ENCODE results near the gene LBX2.

Gene LBX2, protein sequence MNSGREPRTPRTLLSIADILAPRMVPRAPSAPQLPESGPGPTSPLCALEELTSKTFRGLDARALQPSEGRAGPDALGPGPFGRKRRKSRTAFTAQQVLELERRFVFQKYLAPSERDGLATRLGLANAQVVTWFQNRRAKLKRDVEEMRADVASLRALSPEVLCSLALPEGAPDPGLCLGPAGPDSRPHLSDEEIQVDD

GRCh38 chr2:74499267-74499939, at the start of gene LBX2:
TSS of gene LBX2 (minus strand) at chr2:74499603. CDS start at chr2:74499537, 66 bp downstream.
- DNase-seq (ENCODE audit: low read depth in 2 of 2) = no peak

DNA sequence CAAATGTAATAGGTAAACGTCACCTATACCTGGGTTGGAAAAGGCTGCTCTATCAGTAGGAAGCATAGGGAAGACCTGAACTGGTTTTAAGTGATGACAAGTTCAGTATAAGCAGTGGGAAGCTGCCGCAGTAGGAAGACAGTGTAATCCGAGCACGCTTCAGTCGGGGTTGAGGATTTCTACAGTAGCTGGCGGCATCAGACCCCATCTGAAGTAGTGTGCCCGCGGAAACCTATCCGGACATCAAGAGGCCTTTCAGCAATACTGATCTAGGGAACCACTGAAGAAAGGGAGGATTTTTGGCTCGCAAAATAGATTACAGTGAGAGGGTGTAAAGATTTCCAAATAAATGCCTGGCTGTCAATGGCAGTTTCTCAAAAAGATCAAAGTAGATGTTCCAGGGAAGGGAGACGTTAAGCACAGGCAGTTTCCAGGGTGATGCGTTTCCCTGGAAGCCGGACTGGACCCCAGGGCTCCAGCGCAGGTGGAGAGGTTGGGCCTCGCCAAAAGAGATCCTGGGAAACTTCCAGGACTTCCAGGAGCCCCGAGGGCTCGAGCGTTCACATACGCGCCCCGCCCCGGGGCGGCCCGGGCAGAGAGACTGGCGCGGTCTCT, 49.0 kb upstream of the LBX2 start:
- no peak for DNase-seq (ENCODE audit: low read depth in 2 of 2)

- no peak for DNase-seq (ENCODE audit: low read depth in 2 of 2)
These were observed 46.6 kb upstream of the LBX2 start for GRCh38 chr2:74546004-74546403.

- DNase-seq (ENCODE audit: low read depth in 2 of 2) = no peak
These were observed 45.2 kb upstream of the LBX2 start for GRCh38 chr2:74544634-74545033.

DNA sequence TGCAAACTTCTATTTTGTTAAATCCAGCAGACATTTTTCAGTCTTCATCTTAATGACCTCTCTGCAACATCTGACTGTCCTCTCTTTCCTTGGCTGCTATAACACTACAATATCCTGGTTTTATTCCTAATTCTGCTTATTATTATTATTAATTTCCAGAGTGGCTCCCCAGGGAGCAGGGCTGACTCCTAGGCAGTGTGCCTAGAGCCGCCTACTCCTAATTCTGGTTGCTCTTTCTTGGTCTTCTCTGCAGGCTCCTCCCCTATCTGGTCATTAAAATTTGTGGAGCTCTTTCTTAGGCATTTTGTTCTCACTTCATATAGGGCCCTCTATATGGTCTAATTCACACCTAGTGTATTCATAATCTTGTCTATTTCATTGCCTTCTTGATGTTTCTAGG, 43.6 kb upstream of the LBX2 start:
- DNase-seq (ENCODE audit: low read depth in 2 of 2) = no peak

GRCh38 chr2:74540291-74540690, 40.9 kb upstream of the LBX2 start:
- no peak for DNase-seq (ENCODE audit: low read depth in 2 of 2)

GRCh38 chr2:74538881-74539339, 39.5 kb upstream of the LBX2 start:
- DNase-seq (ENCODE audit: low read depth in 2 of 2) = no peak

GRCh38 chr2:74537140-74537539, 37.7 kb upstream of the LBX2 start:
- DNase-seq (ENCODE audit: low read depth in 2 of 2) = no peak

DNA sequence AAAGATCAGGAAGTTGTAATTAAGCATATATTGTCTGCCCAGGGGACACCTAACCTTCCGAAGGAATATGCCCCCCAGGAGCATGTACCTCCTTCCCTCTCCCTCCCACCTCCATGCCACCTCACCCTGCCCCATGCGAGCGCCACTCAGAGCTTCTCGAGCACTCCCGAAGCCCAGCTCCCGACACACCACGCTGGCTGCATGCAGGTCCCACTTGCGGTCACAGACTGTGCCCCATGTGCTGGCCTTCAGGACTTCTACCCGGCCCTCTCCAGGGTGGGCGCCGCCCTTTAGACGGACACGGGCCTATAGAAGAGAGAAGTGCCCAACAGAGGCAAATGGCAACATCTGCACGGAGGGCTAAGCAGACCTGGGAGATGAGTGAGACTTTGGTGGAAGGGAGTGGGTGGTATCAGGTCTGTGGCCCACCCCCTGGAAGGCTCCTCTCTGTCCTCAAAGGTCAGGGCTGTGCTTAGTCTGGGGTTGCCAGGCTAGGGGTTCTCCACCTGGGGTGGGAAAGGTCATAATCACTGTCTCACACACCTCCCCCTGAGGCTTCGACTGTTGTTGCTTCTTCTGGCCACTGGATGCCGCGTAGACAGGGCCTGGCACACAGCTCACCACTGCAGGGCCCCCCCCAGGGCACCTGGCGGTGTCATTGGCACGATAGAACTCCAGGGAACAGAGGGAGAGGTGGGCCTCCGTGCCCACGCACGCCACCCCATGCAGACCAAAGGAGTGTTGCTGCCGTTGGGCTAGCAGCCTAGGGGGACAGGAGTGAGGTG, 37.0 kb upstream of the LBX2 start:
- no peak for DNase-seq (ENCODE audit: low read depth in 2 of 2)

DNA sequence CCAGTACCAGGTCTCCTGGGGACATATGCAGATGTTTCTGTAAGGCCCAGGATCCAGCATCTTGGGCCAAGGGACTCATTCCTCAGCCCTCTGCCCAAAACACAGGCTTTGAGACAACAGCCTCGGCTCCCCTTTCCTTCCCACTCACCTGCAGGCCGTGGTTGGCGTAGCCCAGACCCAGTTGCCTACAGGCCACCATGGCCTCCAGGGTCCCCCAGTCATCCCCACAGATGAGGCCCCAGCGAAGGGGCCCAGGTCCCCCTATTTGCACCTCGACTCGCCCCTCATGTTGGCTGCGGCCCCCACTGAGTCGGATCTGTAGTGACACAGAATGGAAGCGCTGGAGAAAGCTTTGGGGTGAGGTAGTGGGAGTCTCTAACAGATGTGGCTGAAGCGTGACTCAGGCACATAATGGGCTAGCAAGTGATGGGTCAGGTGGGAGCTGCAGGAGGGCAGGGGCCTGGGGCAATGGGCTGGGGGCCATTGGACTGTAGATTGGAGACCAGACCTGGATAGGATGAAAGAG, 36.1 kb upstream of the LBX2 start:
- DNase-seq (ENCODE audit: low read depth in 2 of 2) = no peak

GRCh38 chr2:74534411-74534810, 35.0 kb upstream of the LBX2 start:
- no peak for DNase-seq (ENCODE audit: low read depth in 2 of 2)

DNA sequence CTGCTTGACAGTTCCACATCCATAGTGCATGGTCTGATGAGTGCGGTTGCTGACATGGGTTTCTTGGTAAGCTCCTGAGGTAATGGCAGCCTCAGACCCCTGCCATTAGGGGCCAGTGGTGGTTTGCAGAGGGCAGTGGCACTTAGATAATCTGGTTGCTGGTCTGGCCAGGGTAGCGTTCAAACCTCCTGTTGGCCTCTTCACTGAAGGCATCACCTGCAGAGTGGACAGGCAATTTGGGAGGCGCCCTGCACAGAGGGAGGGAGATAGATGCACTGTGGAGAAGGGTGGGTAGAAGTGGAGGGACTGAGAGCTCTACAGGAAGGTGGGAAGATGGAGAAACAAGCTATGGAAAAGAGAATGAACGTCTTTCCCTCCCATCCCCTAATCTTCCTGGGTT, 34.1 kb upstream of the LBX2 start:
- DNase-seq (ENCODE audit: low read depth in 2 of 2) = no peak

DNA sequence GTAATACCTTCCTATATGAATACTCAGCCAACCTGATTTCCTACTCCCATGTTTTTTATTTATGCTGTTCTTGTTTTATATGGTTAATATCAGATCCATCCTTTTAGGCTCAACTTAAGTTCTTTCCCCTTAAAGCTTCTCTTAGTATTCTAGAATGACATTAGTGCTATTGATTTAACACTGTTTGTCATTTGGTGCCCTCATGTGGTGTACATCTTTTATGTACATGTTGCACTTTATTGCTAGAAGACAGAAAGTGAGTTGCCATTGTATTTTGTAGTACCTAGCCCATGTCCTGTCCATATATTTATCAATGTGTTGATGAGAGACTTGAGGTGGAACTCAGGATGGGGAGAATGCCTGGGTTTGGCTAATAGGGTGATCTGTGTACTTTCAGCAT, 32.8 kb upstream of the LBX2 start:
- no peak for DNase-seq (ENCODE audit: low read depth in 2 of 2)

DNA sequence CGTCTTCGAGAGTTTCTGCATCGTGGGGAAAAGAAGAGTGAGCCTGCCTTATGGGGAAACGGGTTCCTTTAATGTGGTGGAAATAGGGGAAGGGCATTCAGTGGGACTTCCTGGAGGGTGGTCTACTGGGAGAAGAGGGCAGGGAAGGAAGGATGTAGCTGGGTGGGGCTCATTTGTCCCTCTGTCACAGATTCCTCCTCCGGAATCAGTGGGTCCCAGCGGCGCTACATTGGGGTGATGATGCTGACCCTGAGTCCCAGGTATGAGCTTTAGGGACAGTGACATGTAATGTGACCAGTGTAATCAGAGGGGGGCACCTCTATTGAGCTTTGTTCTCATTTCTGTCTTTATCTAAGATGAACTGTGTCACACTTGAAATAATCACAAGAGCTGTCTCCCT, 32.3 kb upstream of the LBX2 start:
- no peak for DNase-seq (ENCODE audit: low read depth in 2 of 2)

- DNase-seq (ENCODE audit: low read depth in 2 of 2) = peak; percentile 28 to 42
These were observed 31.1 kb upstream of the LBX2 start for GRCh38 chr2:74530239-74531187.

GRCh38 chr2:74529357-74530238, 30.2 kb upstream of the LBX2 start, which contains the start of the genes AUP1 and HTRA2:
TSS of gene AUP1 (minus strand) at chr2:74529706. CDS start at chr2:74529629, 77 bp downstream.
TSS of gene HTRA2 (plus strand) at chr2:74529933. CDS start at chr2:74530007, 74 bp downstream.
- peak; percentile 76 to 83 for DNase-seq (ENCODE audit: low read depth in 2 of 2)

- no peak for DNase-seq (ENCODE audit: low read depth in 2 of 2)
These were observed 29.4 kb upstream of the LBX2 start for GRCh38 chr2:74528600-74529356.

DNA sequence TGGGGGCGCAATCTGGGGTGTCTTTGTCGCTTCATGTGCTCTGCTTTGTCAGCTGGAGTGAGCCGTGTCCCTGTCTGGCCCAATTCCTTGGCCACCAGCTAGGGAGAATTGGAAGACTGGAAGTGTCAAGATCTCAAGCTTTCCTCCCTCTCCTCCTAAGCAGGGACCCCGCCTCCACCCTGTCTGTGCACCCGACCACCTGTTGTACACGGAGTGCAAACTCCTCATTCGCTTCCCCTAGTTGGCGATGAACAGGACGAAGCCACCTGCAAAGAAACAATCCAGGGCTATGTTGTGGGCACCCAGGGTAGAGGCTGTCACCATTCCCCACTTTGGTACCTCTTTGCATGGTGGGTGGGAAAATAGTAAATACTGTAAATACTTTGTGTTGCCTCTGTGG, 28.3 kb upstream of the LBX2 start:
- no peak for DNase-seq (ENCODE audit: low read depth in 2 of 2)

DNA sequence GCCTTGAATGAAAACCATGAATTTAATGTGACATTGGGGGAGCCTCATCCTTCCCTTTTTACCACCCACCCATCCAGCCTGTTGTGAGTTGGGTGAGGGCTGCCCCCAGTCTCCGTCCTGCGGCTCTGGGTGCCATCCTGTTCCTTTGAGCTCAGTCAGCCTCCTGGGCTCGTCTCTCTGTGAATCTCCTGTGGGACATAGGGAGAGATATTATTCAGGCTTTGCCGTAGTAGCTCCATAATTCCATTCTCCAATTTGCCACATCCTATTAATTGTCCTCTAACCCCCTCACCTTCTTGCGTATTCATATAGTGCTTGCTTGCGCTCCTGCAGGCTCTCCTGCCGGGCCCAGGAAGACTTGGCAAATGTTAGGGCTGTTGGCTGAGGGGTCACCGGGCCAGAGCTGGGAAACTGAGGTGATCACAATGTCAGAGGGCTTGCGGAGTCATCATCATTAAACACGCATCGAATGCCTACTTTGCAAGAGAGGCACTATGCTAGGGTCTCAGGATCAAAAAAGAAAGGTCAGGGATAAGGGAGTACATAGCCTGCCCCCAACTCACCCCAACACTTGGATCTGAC, 27.3 kb upstream of the LBX2 start:
- no peak for DNase-seq (ENCODE audit: low read depth in 2 of 2)
